HG03460 (cell line): Measurements from ENCODE around the gene ZNF444.
"Not testable (repeated sequence)": the region's sequence is repeated elsewhere in the genome, so short reads cannot be mapped to it uniquely, and the experiment has no call there.

Experiments used
- ATAC-seq: cut with Tn5 transposase; IDR thresholded peaks from one replicate; pipeline ENCODE4 v1.9.1; 2021; ENCODE audit not compliant: unreplicated experiment

Gene ZNF444

GRCh38 chr19:56144831-56145230 is 3.7 kb downstream of the ZNF444 start:
- ATAC-seq, result no peak

- ATAC-seq, result no peak
Observed at GRCh38 chr19:56145698-56146097, 4.6 kb downstream of the ZNF444 start.

- no peak for ATAC-seq
Observed at GRCh38 chr19:56146904-56147303, 5.8 kb downstream of the ZNF444 start.

GRCh38 chr19:56147307-56147706 is 6.2 kb downstream of the ZNF444 start:
- ATAC-seq, result no peak

GRCh38 chr19:56148096-56148495 is 7.0 kb downstream of the ZNF444 start:
- no peak for ATAC-seq

- ATAC-seq, result not testable (repeated sequence)
Observed at GRCh38 chr19:56148955-56149655, 8.0 kb downstream of the ZNF444 start.

- ATAC-seq, result no peak
Observed at GRCh38 chr19:56149656-56150038, 8.6 kb downstream of the ZNF444 start.

- ATAC-seq, result no peak
Observed at GRCh38 chr19:56150358-56150757, 9.3 kb downstream of the ZNF444 start.

GRCh38 chr19:56152644-56153043 is 11.6 kb downstream of the ZNF444 start:
- ATAC-seq, result no peak

- ATAC-seq, result no peak
Observed at GRCh38 chr19:56153507-56153906, 12.4 kb downstream of the ZNF444 start.

- no peak for ATAC-seq
Observed at GRCh38 chr19:56155124-56155687, 14.1 kb downstream of the ZNF444 start.

GRCh38 chr19:56156768-56157167 is 15.7 kb downstream of the ZNF444 start:
- ATAC-seq, result no peak

- ATAC-seq, result no peak
Observed at GRCh38 chr19:56158170-56158757, 17.2 kb downstream of the ZNF444 start.

- ATAC-seq, result no peak
Observed at GRCh38 chr19:56159009-56159559, 18.0 kb downstream of the ZNF444 start.

GRCh38 chr19:56159622-56160271 is 18.7 kb downstream of the ZNF444 start:
- no peak for ATAC-seq

- ATAC-seq, result no peak
Observed at GRCh38 chr19:56161534-56161933, 20.4 kb downstream of the ZNF444 start.

GRCh38 chr19:56162258-56162657 is 21.2 kb downstream of the ZNF444 start:
- no peak for ATAC-seq

- ATAC-seq, result no peak
Observed at GRCh38 chr19:56163097-56163496, 22.0 kb downstream of the ZNF444 start.

GRCh38 chr19:56167064-56167578 is 26.0 kb downstream of the ZNF444 start:
- no peak for ATAC-seq

- ATAC-seq, result no peak
Observed at GRCh38 chr19:56170261-56170660, 29.2 kb downstream of the ZNF444 start.

GRCh38 chr19:56174086-56174485 is 33.0 kb downstream of the ZNF444 start:
- no peak for ATAC-seq
